Activated CD8-positive, alpha-beta T cell treated with anti-CD3 and anti-CD28 coated beads for 36 hours (primary cell): ENCODE data around the gene MKRN2OS. TPM values are rescaled to one million over a fixed set of nuclear protein-coding genes. Genes with fewer than 3 reads are reported as not detected.
A peak's percentile ranks its signal among the peaks of the same experiment; 100 is the strongest.

Experiments
- ATAC-seq: fragments of 200-7000 bp; cut with Tn5 transposase; one replicate; pipeline ENCODE4 v1.10.0; 2021; ENCODE audit warnings: mild to moderate bottlenecking, moderate library complexity
- CTCF ChIA-PET: fragments of 350-600 bp; sonication (Branson Sonifier 250); formaldehyde crosslinking; loops from one replicate; lab custom pipeline; 2021; ENCODE audit warnings: antibody characterized with exemption; lab: Charles Lee
- POLR2A ChIA-PET: fragments of 350-600 bp; sonication (Branson Sonifier 250); formaldehyde crosslinking; loops from one replicate; lab custom pipeline; 2021; ENCODE audit warnings: antibody characterized with exemption; lab: Charles Lee
- DNase-seq: peaks from one replicate; pipeline ENCODE4 v3.0.0-alpha.2; 2020
- H3K27ac Mint-ChIP-seq: one replicate; pipeline ENCODE4 v1.8.0; 2021; ENCODE audit warnings: mild to moderate bottlenecking, mixed read lengths
- H3K27me3 Mint-ChIP-seq: one replicate; pipeline ENCODE4 v1.8.0; 2021; ENCODE audit warnings: mixed read lengths
- H3K36me3 Mint-ChIP-seq: one replicate; pipeline ENCODE4 v1.8.0; 2021; ENCODE audit warnings: low read depth, mixed read lengths
- H3K4me1 Mint-ChIP-seq: one replicate; pipeline ENCODE4 v1.8.0; 2021; ENCODE audit warnings: low read depth, mixed read lengths
- H3K4me3 Mint-ChIP-seq: one replicate; pipeline ENCODE4 v1.8.0; 2021; ENCODE audit warnings: mild to moderate bottlenecking, moderate library complexity, mixed read lengths
- H3K9me3 Mint-ChIP-seq: one replicate; pipeline ENCODE4 v1.8.0; 2021; ENCODE audit warnings: mixed read lengths
- intact Hi-C: fragments of 100-400 bp; cut with micrococcal nuclease; formaldehyde crosslinking; loops from one replicate; pipeline ENCODE4 v1.10.0; 2022
- total RNA-seq, 2 experiments: library from RNA; stranded (reverse); gene quantifications; one replicate each; pipeline ENCODE4 v1.2.3, GENCODE V29; 2021
- TF ChIP-seq, protein P1 (sequence below): fragments of 200-600 bp; IDR thresholded peaks from one replicate; pipeline ENCODE4 v1.8.0; 2022; ENCODE audit warnings: antibody characterized with exemption, mild to moderate bottlenecking

The MKRN2OS gene
- total RNA-seq, 2 experiments from 2014 or later: not detected

DNA sequence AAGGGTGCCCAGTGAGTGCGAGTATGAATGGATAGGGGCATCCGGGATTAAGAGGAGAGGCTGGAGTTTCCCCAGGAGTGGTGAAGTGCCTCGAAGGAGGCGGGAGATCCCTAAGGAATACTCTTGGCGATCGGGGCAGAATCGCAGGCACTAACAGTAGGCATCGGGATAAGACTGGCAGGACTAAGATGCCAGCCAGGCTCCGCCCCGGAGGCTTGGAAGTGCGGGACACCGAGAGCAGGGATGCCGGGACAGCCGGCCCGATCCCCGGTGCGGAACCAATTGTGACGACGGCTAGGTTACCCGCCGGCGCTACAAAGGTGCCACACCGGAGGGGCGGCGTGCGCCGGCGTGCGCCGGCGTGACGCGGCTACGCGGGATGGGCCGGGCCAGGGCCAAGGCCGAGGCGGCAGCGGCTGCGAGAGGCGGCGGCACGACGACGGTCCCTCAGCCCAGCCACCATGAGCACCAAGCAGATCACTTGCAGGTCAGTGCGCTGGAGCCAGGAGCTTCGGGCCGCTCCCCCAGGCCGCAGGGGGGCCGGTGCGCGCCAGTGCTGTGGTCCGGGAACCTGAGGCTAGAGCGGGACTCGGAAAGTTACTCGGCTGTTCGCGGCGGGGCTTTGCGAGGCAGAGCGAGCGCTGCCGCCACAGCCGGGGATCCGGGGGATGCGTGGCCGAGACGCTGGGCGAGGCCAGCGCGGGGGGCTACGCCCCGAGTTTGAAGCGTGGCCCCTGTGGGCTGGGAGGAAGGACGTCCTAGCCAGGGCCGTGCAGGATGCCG, 11.6 kb upstream of the MKRN2OS start, which contains the start of gene MKRN2:
Gene MKRN2 (plus strand): TSS at position 398 of the 783 bp plus-strand sequence. CDS start 64 bp downstream, at position 462.
- H3K36me3 Mint-ChIP-seq: peaks cover 3% of the 10 kb centered on the region
- peak within 1 kb of the TSS; percentile 93 for H3K27ac Mint-ChIP-seq
- ChIA-PET CTCF (interaction anchor here (0.9 kb wide), 1 partner anchor 22 kb away, joined by 3 read pairs; no protein-coding TSS in a partner anchor), POLR2A (interaction anchor here (0.6 to 1.6 kb wide), 6 partner anchors 10 to 244 kb away, joined by 3 to 8 read pairs (median 3); partner anchors contain the start of gene MKRN2OS)
- H3K9me3 Mint-ChIP-seq: no peaks in the 10 kb centered on the region
- TF ChIP-seq, protein P1, sequence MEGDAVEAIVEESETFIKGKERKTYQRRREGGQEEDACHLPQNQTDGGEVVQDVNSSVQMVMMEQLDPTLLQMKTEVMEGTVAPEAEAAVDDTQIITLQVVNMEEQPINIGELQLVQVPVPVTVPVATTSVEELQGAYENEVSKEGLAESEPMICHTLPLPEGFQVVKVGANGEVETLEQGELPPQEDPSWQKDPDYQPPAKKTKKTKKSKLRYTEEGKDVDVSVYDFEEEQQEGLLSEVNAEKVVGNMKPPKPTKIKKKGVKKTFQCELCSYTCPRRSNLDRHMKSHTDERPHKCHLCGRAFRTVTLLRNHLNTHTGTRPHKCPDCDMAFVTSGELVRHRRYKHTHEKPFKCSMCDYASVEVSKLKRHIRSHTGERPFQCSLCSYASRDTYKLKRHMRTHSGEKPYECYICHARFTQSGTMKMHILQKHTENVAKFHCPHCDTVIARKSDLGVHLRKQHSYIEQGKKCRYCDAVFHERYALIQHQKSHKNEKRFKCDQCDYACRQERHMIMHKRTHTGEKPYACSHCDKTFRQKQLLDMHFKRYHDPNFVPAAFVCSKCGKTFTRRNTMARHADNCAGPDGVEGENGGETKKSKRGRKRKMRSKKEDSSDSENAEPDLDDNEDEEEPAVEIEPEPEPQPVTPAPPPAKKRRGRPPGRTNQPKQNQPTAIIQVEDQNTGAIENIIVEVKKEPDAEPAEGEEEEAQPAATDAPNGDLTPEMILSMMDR: no peak
- peak within 1 kb of the TSS; percentile 74 for H3K4me3 Mint-ChIP-seq
- peaks cover 19% of the 10 kb centered on the region for H3K27me3 Mint-ChIP-seq
- peak; percentile 89 for ATAC-seq
- H3K4me1 Mint-ChIP-seq: peaks cover 49% of the 10 kb centered on the region
- intact Hi-C loops: no loop called here
- DNase-seq: peak; percentile 81

- Mint-ChIP-seq H3K27me3 (peaks cover 19% of the 10 kb centered on the region), H3K4me3 (peak overlapping the region; percentile 74), H3K27ac (peak overlapping the region; percentile 62), H3K36me3 (peaks cover 3% of the 10 kb centered on the region), H3K9me3 (no peaks in the 10 kb centered on the region), H3K4me1 (peaks cover 43% of the 10 kb centered on the region)
- intact Hi-C loops: no loop called here
- TF ChIP-seq, protein P1: no peak
- ATAC-seq: no peak
- no peak for DNase-seq
- ChIA-PET POLR2A (interaction anchor here (0.9 to 1.4 kb wide), 3 partner anchors 11 to 64 kb away, joined by 3 to 8 read pairs (median 3); partner anchors contain the start of gene MKRN2OS), CTCF (interaction anchor here (0.9 kb wide), 1 partner anchor 22 kb away, joined by 3 read pairs; no protein-coding TSS in a partner anchor)
Observed at GRCh38 chr3:12556314-12556689, 11.0 kb upstream of the MKRN2OS start.

- DNase-seq (peak; percentile 21), ATAC-seq (no peak)
- Mint-ChIP-seq H3K27ac (no peak overlapping the region), H3K4me3 (peak overlapping the region; percentile 84), H3K27me3 (peaks cover 19% of the 10 kb centered on the region), H3K4me1 (peaks cover 19% of the 10 kb centered on the region), H3K36me3 (no peaks in the 10 kb centered on the region), H3K9me3 (no peaks in the 10 kb centered on the region)
- intact Hi-C loops: no loop called here
- ChIA-PET CTCF (interaction anchor here (1.0 to 2.1 kb wide), 3 partner anchors 8 to 13 kb away, joined by 3 to 5 read pairs (median 4); no protein-coding TSS in a partner anchor), POLR2A (interaction anchor here (1.0 to 1.1 kb wide), 2 partner anchors 9 to 11 kb away, joined by 3 read pairs; no protein-coding TSS in a partner anchor)
- TF ChIP-seq, protein P1: no peak
Observed at GRCh38 chr3:12553921-12554391, 8.7 kb upstream of the MKRN2OS start.

GRCh38 chr3:12549971-12550760, 4.9 kb upstream of the MKRN2OS start:
- Mint-ChIP-seq H3K4me1 (peaks cover 3% of the 10 kb centered on the region), H3K27me3 (peaks cover 13% of the 10 kb centered on the region), H3K4me3 (no peak overlapping the region), H3K9me3 (no peaks in the 10 kb centered on the region), H3K27ac (no peak overlapping the region), H3K36me3 (no peaks in the 10 kb centered on the region)
- DNase-seq: no peak
- ChIA-PET CTCF (no interaction called here), POLR2A (interaction anchor here (1.1 kb wide), 1 partner anchor 11 kb away, joined by 4 read pairs; no protein-coding TSS in a partner anchor)
- no peak for ATAC-seq
- TF ChIP-seq, protein P1: no peak
- intact Hi-C loops: no loop called here
